IPS-18a (cell line): ENCODE measurements around the gene DCBLD2.

Source experiments
- H3K27ac ChIP-seq: one replicate; pipeline ENCODE4 v1.5.1; 2013; ENCODE audit warnings: low read length
- H3K27me3 ChIP-seq: one replicate; pipeline ENCODE4 v1.6.1; 2013; ENCODE audit warnings: mild to moderate bottlenecking, low read length; ENCODE audit not compliant: control insufficient read depth, insufficient read depth
- H3K36me3 ChIP-seq: one replicate; pipeline ENCODE4 v1.6.1; 2013; ENCODE audit warnings: low read depth, low read length; ENCODE audit not compliant: control insufficient read depth
- H3K4me1 ChIP-seq: one replicate; pipeline ENCODE4 v1.6.1; 2013; ENCODE audit warnings: low read depth, low read length; ENCODE audit not compliant: control insufficient read depth
- H3K4me3 ChIP-seq: one replicate; pipeline ENCODE4 v1.5.1; 2013; ENCODE audit warnings: low read length
- H3K9ac ChIP-seq: one replicate; pipeline ENCODE4 v1.6.1; 2013; ENCODE audit warnings: mild to moderate bottlenecking, low read length, moderate library complexity
- H3K9me3 ChIP-seq: one replicate; pipeline ENCODE4 v1.6.1; 2013; ENCODE audit warnings: low read depth, low read length; ENCODE audit not compliant: control insufficient read depth

Gene DCBLD2

DNA sequence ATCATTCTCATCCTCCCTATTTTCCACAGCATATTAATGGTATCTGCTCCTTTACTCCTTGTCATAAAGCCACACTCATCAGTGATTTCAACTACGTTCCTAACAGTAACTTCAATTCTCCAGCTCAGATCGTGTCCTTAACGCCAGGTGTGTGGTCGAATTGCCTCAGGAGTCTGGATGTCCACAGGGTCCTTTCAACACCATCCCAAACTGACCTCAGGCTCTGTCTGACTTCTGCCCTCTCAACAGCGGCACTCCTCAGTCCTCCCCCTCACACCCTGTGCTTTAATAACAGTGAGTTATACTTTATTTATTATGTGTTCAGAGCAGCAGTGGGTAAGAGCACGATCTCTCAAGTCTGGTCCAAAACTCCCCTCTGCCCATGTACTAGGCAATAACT lies 95.9 kb downstream of the DCBLD2 start:
- no peaks in the 10 kb centered on the region for H3K9me3 ChIP-seq
- no peak overlapping the region for H3K27ac ChIP-seq
- no peaks in the 10 kb centered on the region for H3K27me3 ChIP-seq
- H3K4me3 ChIP-seq, result no peak overlapping the region
- no peaks in the 10 kb centered on the region for H3K4me1 ChIP-seq
- H3K36me3 ChIP-seq, result peaks cover 50% of the 10 kb centered on the region
- H3K9ac ChIP-seq, result no peak overlapping the region

DNA sequence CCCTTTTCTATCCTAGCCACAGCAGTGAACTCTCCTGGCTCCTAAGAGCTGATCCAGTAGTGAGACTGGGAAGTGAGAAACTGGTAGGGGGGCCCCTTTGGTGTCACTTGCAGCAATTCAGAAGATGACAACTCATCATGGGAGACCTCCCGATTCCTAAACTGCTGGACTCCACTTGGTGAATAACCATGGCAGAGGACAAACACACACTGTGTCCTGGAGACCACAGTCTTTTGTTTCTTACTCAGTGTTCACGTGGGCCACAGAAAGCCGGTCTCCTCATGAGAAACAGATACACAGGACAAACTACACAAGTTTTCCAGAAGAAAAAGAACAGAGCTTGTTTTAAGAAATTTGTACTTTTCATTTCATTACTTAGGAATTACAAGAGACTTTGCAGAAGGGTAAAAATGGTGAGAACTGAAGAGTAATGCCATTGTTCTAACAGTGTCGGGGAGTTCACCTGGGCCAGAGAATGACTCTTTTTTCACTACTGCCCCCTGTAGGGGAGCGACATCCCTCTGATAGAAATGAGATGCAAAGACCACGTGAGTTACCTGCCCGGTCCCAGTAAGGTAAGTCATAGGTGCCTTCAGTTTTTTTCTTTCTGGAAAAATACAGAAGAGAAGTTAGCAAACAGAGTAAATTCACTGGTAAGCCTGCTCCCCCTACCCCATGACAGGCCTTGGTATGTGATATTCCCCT lies 100.3 kb downstream of the DCBLD2 start:
- Histone ChIP-seq H3K27me3 (no peaks in the 10 kb centered on the region), H3K4me3 (no peak overlapping the region), H3K4me1 (no peaks in the 10 kb centered on the region), H3K27ac (no peak overlapping the region), H3K9me3 (no peaks in the 10 kb centered on the region), H3K36me3 (peaks cover 50% of the 10 kb centered on the region), H3K9ac (no peak overlapping the region)

DNA sequence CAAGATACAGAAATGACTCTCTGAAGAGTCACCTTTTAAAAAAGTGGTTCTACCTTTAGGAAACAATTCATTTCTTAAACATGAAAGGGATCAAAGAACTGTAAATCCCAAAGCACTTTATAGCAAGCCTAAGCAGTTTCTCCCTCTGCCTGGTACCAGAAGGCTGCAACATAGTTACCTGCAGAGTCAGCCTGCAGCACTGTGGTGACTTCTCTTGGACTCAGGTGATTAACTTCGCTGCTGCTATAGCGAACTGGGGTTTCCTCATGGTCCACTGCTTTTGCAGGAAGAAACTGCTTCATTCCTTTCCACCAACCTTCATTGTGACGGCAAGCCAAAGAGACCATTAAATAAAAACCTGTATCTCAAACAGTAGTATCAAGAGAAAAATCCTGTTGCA lies 101.1 kb downstream of the DCBLD2 start:
- H3K27me3 ChIP-seq, result no peaks in the 10 kb centered on the region
- H3K36me3 ChIP-seq, result peaks cover 45% of the 10 kb centered on the region
- H3K4me3 ChIP-seq, result no peak overlapping the region
- no peak overlapping the region for H3K27ac ChIP-seq
- no peaks in the 10 kb centered on the region for H3K4me1 ChIP-seq
- H3K9ac ChIP-seq, result no peak overlapping the region
- H3K9me3 ChIP-seq, result no peaks in the 10 kb centered on the region

DNA sequence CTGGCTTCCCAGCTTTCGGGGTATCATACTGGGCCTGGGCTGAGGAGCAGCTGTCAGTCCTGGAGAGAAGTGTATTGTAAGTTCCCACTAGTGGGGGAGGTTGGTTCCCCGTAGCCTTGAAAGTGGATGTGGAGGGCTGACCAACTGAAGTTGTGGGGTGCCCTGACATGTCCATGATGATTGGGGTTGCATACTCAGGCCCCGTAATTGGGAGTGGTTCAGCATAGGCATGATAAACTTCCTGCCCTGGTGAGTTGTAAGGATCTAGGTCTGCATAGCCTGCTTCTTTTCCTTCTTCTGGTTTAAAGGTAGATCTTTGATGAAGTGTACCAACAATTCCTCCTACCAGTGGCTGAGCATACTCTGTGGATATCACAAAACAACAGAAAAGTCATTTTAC lies 102.0 kb downstream of the DCBLD2 start:
- H3K36me3 ChIP-seq, result peaks cover 37% of the 10 kb centered on the region

DNA sequence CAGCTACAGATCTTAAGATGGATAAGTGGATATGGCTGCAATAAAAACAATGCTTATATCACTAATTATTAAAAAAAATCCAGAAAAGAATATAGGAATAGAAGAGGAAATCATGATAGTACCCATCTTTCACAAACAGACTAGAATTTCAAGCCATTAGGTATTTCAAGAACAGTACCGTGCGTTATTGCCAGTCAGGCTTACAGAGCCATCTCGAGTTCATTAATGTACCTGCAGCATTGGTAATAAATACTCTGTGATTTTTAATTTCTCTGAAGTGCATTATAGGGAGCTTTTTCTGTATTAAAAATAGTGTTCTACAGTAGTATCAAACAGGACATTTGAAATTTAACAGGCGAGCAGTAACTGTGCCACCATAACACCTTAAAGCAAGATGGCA lies 102.7 kb downstream of the DCBLD2 start:
- Histone ChIP-seq H3K4me3 (no peak overlapping the region), H3K27ac (no peak overlapping the region), H3K9ac (no peak overlapping the region), H3K9me3 (no peaks in the 10 kb centered on the region), H3K36me3 (peaks cover 37% of the 10 kb centered on the region), H3K4me1 (no peaks in the 10 kb centered on the region), H3K27me3 (no peaks in the 10 kb centered on the region)

More for the DNA sequence above, 102.0 kb downstream of the DCBLD2 start:
- H3K4me1 ChIP-seq, result no peaks in the 10 kb centered on the region
- H3K9ac ChIP-seq, result no peak overlapping the region
- H3K9me3 ChIP-seq, result no peaks in the 10 kb centered on the region
- no peak overlapping the region for H3K4me3 ChIP-seq
- no peaks in the 10 kb centered on the region for H3K27me3 ChIP-seq
- no peak overlapping the region for H3K27ac ChIP-seq

DNA sequence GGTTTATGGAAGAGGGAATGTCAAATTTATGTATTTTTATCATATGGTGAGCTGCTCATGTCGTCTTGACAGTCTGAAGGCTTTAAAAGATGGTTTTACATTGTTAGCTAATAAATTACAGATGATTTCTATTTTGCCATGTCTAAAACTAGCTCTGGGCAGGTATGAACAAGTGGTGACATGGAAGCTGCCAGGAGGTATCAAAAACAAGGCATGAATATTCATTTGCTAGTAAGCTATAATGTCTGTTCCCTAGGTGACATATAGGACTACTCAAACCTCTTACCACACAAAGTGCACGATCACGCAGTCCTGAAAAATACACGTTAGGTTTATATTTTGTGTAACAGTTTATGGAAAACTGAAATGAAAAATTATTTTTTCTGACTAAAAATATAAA lies 103.6 kb downstream of the DCBLD2 start:
- H3K9ac ChIP-seq, result no peak overlapping the region

DNA sequence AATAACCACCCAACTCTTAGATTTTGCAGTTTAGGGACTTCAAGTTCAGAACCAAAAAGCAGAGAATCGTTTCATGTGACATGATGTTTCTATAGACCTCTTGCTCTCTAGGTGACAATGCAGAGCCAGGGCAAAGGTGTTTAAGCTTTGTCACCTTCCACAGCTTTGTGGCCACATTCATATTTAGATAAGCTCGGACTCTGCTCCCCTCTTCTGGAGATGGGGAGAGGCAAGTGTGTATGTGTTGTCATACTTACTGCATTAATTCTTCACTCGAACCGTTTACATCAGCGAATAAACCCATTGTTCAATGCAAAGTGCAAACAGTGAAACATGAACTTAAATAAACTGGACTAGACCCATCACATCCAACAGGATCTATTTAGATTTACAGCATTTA lies 105.2 kb downstream of the DCBLD2 start:
- Histone ChIP-seq H3K27ac (no peak overlapping the region), H3K36me3 (peaks cover 37% of the 10 kb centered on the region), H3K4me1 (no peaks in the 10 kb centered on the region), H3K9me3 (no peaks in the 10 kb centered on the region), H3K4me3 (no peak overlapping the region), H3K27me3 (no peaks in the 10 kb centered on the region), H3K9ac (no peak overlapping the region)

More for the DNA sequence above, 103.6 kb downstream of the DCBLD2 start:
- Histone ChIP-seq H3K4me1 (no peaks in the 10 kb centered on the region), H3K36me3 (peaks cover 37% of the 10 kb centered on the region), H3K9me3 (no peaks in the 10 kb centered on the region), H3K27ac (no peak overlapping the region), H3K27me3 (no peaks in the 10 kb centered on the region), H3K4me3 (no peak overlapping the region)

DNA sequence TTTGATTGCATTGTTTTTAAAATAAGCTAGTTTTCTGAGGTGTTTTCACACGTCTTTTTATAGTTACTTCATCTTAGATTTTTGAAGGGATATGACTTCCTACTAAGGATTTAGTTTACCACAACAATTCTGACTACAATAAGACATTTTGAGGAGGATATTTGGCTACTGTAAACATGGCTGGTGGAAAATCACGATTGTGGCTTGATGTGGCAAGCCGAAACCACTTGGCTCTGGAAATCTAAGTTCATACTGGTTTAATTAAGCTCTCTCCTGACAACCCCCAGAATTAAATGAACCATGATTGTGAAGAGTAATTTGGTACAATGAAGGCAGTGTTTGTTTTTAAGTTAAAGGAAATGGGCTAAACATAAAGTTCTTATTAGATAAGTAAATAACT lies 107.5 kb downstream of the DCBLD2 start:
- Histone ChIP-seq H3K36me3 (peaks cover 18% of the 10 kb centered on the region), H3K27ac (no peak overlapping the region), H3K27me3 (no peaks in the 10 kb centered on the region), H3K4me3 (no peak overlapping the region), H3K9ac (no peak overlapping the region), H3K4me1 (no peaks in the 10 kb centered on the region), H3K9me3 (no peaks in the 10 kb centered on the region)

DNA sequence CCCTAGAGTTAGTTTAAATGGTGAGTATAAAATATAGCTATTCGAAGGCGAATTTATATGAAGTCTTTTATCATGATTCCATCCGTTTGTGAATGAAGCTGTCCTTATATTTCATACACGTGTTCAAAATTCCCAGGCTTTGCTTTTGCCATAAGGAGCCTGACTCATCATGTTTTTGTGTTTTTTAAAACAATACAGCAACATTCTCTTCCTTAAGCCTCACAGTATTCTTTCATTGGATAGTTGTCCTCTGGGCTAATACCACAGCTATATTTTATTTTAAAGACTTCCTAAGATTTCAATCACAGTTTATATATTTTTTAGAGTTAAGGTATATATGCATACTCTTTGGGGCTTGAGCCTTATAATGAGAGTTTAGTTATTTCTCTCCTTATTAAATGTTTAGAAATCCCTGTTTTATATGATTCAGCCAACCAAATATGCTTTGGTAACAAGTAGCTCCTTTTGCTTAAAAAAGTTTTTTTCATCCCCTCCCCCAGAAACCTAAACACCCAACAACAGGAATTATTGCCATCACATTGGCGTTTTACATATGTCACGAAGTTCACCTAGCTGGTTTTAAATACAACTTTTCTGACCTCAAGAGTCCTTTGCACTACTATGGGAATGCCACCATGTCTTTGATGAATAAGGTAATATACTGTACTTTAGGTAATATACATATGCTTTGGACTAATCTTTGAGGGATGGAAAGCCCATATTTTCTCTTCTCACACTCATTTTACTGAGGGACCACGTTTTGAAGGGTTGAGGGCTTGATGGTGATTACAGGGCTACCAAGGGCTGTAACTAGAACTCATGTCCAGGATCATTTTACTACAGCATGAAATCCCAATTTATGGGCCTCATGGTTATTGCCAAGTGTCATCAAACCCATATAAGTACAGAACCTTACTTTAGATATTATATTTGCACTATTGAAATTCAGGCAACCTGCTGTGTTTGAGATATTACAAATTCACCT lies 109.9 kb downstream of the DCBLD2 start:
- no peak overlapping the region for H3K9ac ChIP-seq
- H3K9me3 ChIP-seq, result no peaks in the 10 kb centered on the region
- no peak overlapping the region for H3K27ac ChIP-seq
- no peak overlapping the region for H3K4me3 ChIP-seq
- H3K27me3 ChIP-seq, result no peaks in the 10 kb centered on the region
- H3K4me1 ChIP-seq, result no peaks in the 10 kb centered on the region
- peaks cover 5% of the 10 kb centered on the region for H3K36me3 ChIP-seq

DNA sequence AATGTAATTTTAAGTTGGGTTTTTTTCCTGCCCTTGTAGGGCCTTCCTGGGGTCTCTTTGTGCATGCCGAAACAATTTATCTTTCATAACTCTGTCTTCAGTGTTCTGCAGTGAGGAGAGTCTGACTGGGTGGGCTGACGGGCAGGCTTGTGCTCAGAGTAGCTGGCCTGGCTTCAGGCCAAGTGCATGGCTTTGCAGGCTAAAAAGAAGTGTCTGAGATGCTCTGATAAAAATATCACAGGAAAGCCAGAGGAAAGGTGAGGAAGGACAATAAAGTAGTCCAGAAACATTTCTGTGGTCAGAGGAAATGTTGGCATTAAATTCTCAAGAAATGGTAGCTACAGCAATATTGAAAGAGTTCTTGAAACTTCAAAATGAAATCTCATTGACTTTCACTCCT lies 112.8 kb downstream of the DCBLD2 start:
- Histone ChIP-seq H3K4me1 (no peaks in the 10 kb centered on the region), H3K27ac (no peak overlapping the region), H3K9ac (no peak overlapping the region)

DNA sequence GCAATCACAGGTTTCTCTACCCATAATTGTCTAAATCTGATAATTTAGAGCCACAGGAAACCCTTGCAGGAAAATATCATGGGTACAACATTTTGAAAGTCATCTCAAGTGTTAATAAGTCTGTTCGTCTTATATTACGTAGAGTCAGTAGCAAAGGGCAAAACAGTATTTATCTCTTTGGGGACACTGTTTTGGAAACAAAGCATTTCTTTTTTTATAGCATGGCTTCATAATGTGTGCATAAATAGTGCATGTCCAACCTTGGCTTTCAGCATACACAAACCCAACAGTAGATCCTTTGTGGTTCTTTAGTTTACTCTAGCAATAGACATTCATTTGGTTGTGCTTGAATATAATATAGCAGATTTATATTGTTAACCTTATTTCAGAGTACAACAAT lies 114.3 kb downstream of the DCBLD2 start:
- H3K9ac ChIP-seq, result no peak overlapping the region
- H3K4me1 ChIP-seq, result no peaks in the 10 kb centered on the region
- H3K4me3 ChIP-seq, result no peak overlapping the region
- no peaks in the 10 kb centered on the region for H3K27me3 ChIP-seq
- no peaks in the 10 kb centered on the region for H3K36me3 ChIP-seq
- H3K27ac ChIP-seq, result no peak overlapping the region
- no peaks in the 10 kb centered on the region for H3K9me3 ChIP-seq

More for the DNA sequence above, 112.8 kb downstream of the DCBLD2 start:
- Histone ChIP-seq H3K36me3 (no peaks in the 10 kb centered on the region), H3K27me3 (no peaks in the 10 kb centered on the region), H3K9me3 (no peaks in the 10 kb centered on the region), H3K4me3 (no peak overlapping the region)
